CD14-positive monocyte (primary cell): Measurements from ENCODE around the gene MGAT5B. TPM values are rescaled to one million over a fixed set of nuclear protein-coding genes. Genes with fewer than 3 reads are reported as not detected.

ENCODE experiments used
- DNase-seq, 3 donors: peaks; one replicate each; pipeline ENCODE4 v3.0.0-alpha.2; 2011 to 2022
- H2AFZ ChIP-seq: 2 replicates; pipeline ENCODE4 v1.6.0; 2012; ENCODE audit warnings: mild to moderate bottlenecking, low read depth, low read length, inconsistent platforms; ENCODE audit not compliant: insufficient read depth, poor library complexity, severe bottlenecking
- H3K27ac ChIP-seq, 2 donors: 1 replicate in 1 of 2; 2 replicates in 1 of 2; pipeline ENCODE4 v1.5.1; 2012 to 2013; ENCODE audit warnings: low read length in 2 of 2, control low read depth in 1 of 2, inconsistent platforms in 1 of 2, low read depth in 1 of 2, mild to moderate bottlenecking in 1 of 2
- H3K27me3 ChIP-seq, 2 donors: one replicate each; pipeline versions ENCODE4 v1.6.0 to v1.6.1; 2011 to 2013; ENCODE audit warnings: low read length in 2 of 2; ENCODE audit not compliant: control insufficient read depth in 2 of 2, insufficient read depth in 2 of 2
- H3K36me3 ChIP-seq, 2 donors: replicated peaks in 1 of 2; 1 replicate in 1 of 2; 2 replicates in 1 of 2; pipeline versions ENCODE4 v1.5.1 to v1.6.1; 2012 to 2013; ENCODE audit warnings: low read length in 2 of 2, control low read depth in 1 of 2, inconsistent platforms in 1 of 2, mild to moderate bottlenecking in 1 of 2; ENCODE audit not compliant: insufficient read depth in 2 of 2, control insufficient read depth in 1 of 2
- H3K4me1 ChIP-seq, 2 donors: 1 replicate in 1 of 2; 2 replicates in 1 of 2; pipeline versions ENCODE4 v1.5.1 to v1.6.1; 2012 to 2013; ENCODE audit warnings: low read length in 2 of 2, control low read depth in 1 of 2, inconsistent platforms in 1 of 2, mild to moderate bottlenecking in 1 of 2, moderate library complexity in 1 of 2; ENCODE audit not compliant: insufficient read depth in 2 of 2, control insufficient read depth in 1 of 2
- H3K4me2 ChIP-seq: replicated peaks from 2 replicates; pipeline ENCODE3; 2012; ENCODE audit warnings: low read length, moderate library complexity, mild to moderate bottlenecking; ENCODE audit not compliant: poor library complexity, severe bottlenecking; ENCODE audit errors: extremely low read depth
- H3K4me3 ChIP-seq, 3 experiments: fragments of 200-600 bp in 1 of 3; sonication (generic) in 1 of 3; replicated peaks in 1 of 3; 1 replicate in 2 of 3; 2 replicates in 1 of 3; pipeline ENCODE4 v1.5.1; 2011 to 2013; ENCODE audit warnings: low read length in 3 of 3, mild to moderate bottlenecking in 3 of 3, control low read depth in 2 of 3, low read depth in 2 of 3, inconsistent platforms in 1 of 3, moderate library complexity in 1 of 3
- H3K79me2 ChIP-seq: 2 replicates; pipeline ENCODE4 v1.6.0; 2012; ENCODE audit warnings: mild to moderate bottlenecking, control low read depth, inconsistent platforms, low read length, moderate library complexity; ENCODE audit not compliant: insufficient read depth
- H3K9ac ChIP-seq: 2 replicates; pipeline ENCODE4 v1.6.0; 2017; ENCODE audit warnings: low read length, mild to moderate bottlenecking; ENCODE audit not compliant: insufficient read depth, poor library complexity, severe bottlenecking
- H3K9me3 ChIP-seq, 2 donors: replicated peaks in 1 of 2; 1 replicate in 1 of 2; 2 replicates in 1 of 2; pipeline versions ENCODE4 v1.5.1 to v1.6.1; 2012 to 2013; ENCODE audit warnings: low read length in 2 of 2, control low read depth in 1 of 2; ENCODE audit not compliant: control insufficient read depth in 1 of 2, insufficient read depth in 1 of 2
- H4K20me1 ChIP-seq: 2 replicates; pipeline ENCODE4 v1.6.0; 2012; ENCODE audit warnings: mild to moderate bottlenecking, low read length, control low read depth, moderate library complexity; ENCODE audit not compliant: insufficient read depth
- H3K27ac Mint-ChIP-seq, 7 donors: one replicate each; pipeline ENCODE4 v1.8.0; 2020; ENCODE audit warnings: mild to moderate bottlenecking in 7 of 7, mixed read lengths in 7 of 7, moderate library complexity in 6 of 7, inconsistent platforms in 2 of 7
- H3K27me3 Mint-ChIP-seq, 3 donors: one replicate each; pipeline ENCODE4 v1.8.0; 2021 to 2022; ENCODE audit warnings: low read depth in 3 of 3, mild to moderate bottlenecking in 3 of 3, mixed read lengths in 3 of 3, moderate library complexity in 3 of 3, inconsistent platforms in 1 of 3
- H3K36me3 Mint-ChIP-seq, 2 donors: one replicate each; pipeline ENCODE4 v1.8.0; 2020; ENCODE audit warnings: mixed read lengths in 2 of 2, inconsistent platforms in 1 of 2, mild to moderate bottlenecking in 1 of 2
- H3K4me1 Mint-ChIP-seq: one replicate; pipeline ENCODE4 v1.8.0; 2020; ENCODE audit warnings: mild to moderate bottlenecking, mixed read lengths
- H3K4me3 Mint-ChIP-seq, 2 donors: one replicate each; pipeline ENCODE4 v1.8.0; 2020; ENCODE audit warnings: mild to moderate bottlenecking in 2 of 2, mixed read lengths in 2 of 2, moderate library complexity in 1 of 2
- H3K9me3 Mint-ChIP-seq, 7 donors: one replicate each; pipeline ENCODE4 v1.8.0; 2020 to 2022; ENCODE audit warnings: mixed read lengths in 7 of 7, mild to moderate bottlenecking in 6 of 7, moderate library complexity in 6 of 7, inconsistent platforms in 2 of 7
- CTCF ChIP-seq: fragments of 200-600 bp; IDR thresholded peaks from one replicate; pipeline ENCODE4 v1.8.0; 2022; ENCODE audit warnings: antibody characterized with exemption, mild to moderate bottlenecking
- WGBS: methylation state at CpG from one replicate; pipeline ENCODE4 v1.1.5; 2013; ENCODE audit warnings: missing lambda C conversion rate; ENCODE audit not compliant: insufficient coverage; 5-methylcytosine and 5-hydroxymethylcytosine counted together
- intact Hi-C, 2 donors: fragments of 100-400 bp; cut with micrococcal nuclease; formaldehyde crosslinking; loops; one replicate each; pipeline versions ENCODE4 v1.15.0 to v1.15.1; 2023
- polyA plus RNA-seq, 3 donors: library from polyadenylated mRNA; depleted of rRNA in 1 of 3; unstranded in 2 of 3; stranded (reverse) in 1 of 3; fragments of 300-500 nt in 2 of 3; fragments of >200 nt in 1 of 3; fragmentation: Illumina TruSeq in 2 of 3; gene quantifications; 1 replicate in 2 of 3; 2 replicates in 1 of 3; pipeline ENCODE4 v1.2.3, GENCODE V29; 2012 to 2021

MGAT5B gene
- polyA plus RNA-seq, 3 donors = not detected

- Histone ChIP-seq H3K9ac (no peak overlapping the region), H3K4me1 (no peaks in the 10 kb centered on the region), H3K36me3 (no peaks in the 10 kb centered on the region), H3K9me3 (peaks cover 0 to 10% of the 10 kb centered on the region in 2 donors), H4K20me1 (no peaks in the 10 kb centered on the region), H3K27me3 (no peaks in the 10 kb centered on the region), H3K4me2 (no peak overlapping the region), H3K4me3 (no peak overlapping the region), H3K79me2 (no peaks in the 10 kb centered on the region), H2AFZ (no peak overlapping the region), H3K27ac (no peak overlapping the region)
- H3K36me3 Mint-ChIP-seq = no peaks in the 10 kb centered on the region
- H3K27ac Mint-ChIP-seq = no peak overlapping the region
- WGBS = 53% methylated on average over 5 of the region's 15 CpGs
- no peak for TF ChIP-seq CTCF
- no peak overlapping the region for H3K4me3 Mint-ChIP-seq
- no peaks in the 10 kb centered on the region for H3K4me1 Mint-ChIP-seq
- peaks cover 7 to 21% (median 11%) of the 10 kb centered on the region in 7 donors for H3K9me3 Mint-ChIP-seq
- intact Hi-C loops = no loop called here
- no peak for DNase-seq
- H3K27me3 Mint-ChIP-seq = peaks cover 0 to 3% (median 2%) of the 10 kb centered on the region in 3 donors
These were observed 113.5 kb downstream of the MGAT5B start for GRCh38 chr17:76981545-76982295.

- no peaks in the 10 kb centered on the region for H4K20me1 ChIP-seq
- H3K4me1 Mint-ChIP-seq = no peaks in the 10 kb centered on the region
- WGBS = 100% methylated on average over 3 of the region's 10 CpGs
- H2AFZ ChIP-seq = no peak overlapping the region
- peaks cover 0 to 3% (median 2%) of the 10 kb centered on the region in 3 donors for H3K27me3 Mint-ChIP-seq
- no peak overlapping the region for H3K9ac ChIP-seq
- H3K9me3 ChIP-seq = peaks cover 0 to 5% of the 10 kb centered on the region in 2 donors
- H3K27ac Mint-ChIP-seq = no peak overlapping the region
- H3K4me3 ChIP-seq = no peak overlapping the region
- H3K4me1 ChIP-seq = no peaks in the 10 kb centered on the region
- no peaks in the 10 kb centered on the region for H3K79me2 ChIP-seq
- DNase-seq = no peak
- no peak overlapping the region for H3K4me3 Mint-ChIP-seq
- H3K36me3 ChIP-seq = no peaks in the 10 kb centered on the region
- peaks cover 7 to 13% (median 9%) of the 10 kb centered on the region in 7 donors for H3K9me3 Mint-ChIP-seq
- H3K36me3 Mint-ChIP-seq = no peaks in the 10 kb centered on the region
- no peak overlapping the region for H3K4me2 ChIP-seq
- intact Hi-C loops = no loop called here
- no peaks in the 10 kb centered on the region for H3K27me3 ChIP-seq
- TF ChIP-seq CTCF = no peak
- H3K27ac ChIP-seq = no peak overlapping the region
These were observed 114.3 kb downstream of the MGAT5B start for GRCh38 chr17:76982408-76983074.
